HG02884 (cell line): Measurements from ENCODE around the gene FAM89B.

Experiments used
- ATAC-seq: cut with Tn5 transposase; IDR thresholded peaks from one replicate; pipeline ENCODE4 v1.9.1; 2021; ENCODE audit warnings: mild to moderate bottlenecking, moderate library complexity; ENCODE audit not compliant: unreplicated experiment

Gene FAM89B

GRCh38 chr11:65586676-65587075, 14.3 kb downstream of the FAM89B start:
- no peak for ATAC-seq

GRCh38 chr11:65588199-65589054, 16.1 kb downstream of the FAM89B start:
- ATAC-seq = peak; percentile 71

GRCh38 chr11:65589444-65590239, 17.3 kb downstream of the FAM89B start:
- no peak for ATAC-seq

GRCh38 chr11:65590240-65590738, 18.0 kb downstream of the FAM89B start:
- no peak for ATAC-seq

GRCh38 chr11:65591939-65592857, 19.9 kb downstream of the FAM89B start:
- no peak for ATAC-seq

GRCh38 chr11:65592858-65593517, 20.6 kb downstream of the FAM89B start:
- no peak for ATAC-seq

- no peak for ATAC-seq
These were observed 21.4 kb downstream of the FAM89B start for GRCh38 chr11:65593518-65594414.

GRCh38 chr11:65595131-65595530, 22.8 kb downstream of the FAM89B start:
- no peak for ATAC-seq

- ATAC-seq = no peak
These were observed 23.4 kb downstream of the FAM89B start, which contains the start of gene KCNK7 for GRCh38 chr11:65595543-65596281. KCNK7 (minus strand) TSS chr11:65595800; CDS start chr11:65595772, 28 bp downstream.

GRCh38 chr11:65596520-65596919, 24.2 kb downstream of the FAM89B start:
- no peak for ATAC-seq

- ATAC-seq = no peak
These were observed 25.9 kb downstream of the FAM89B start for GRCh38 chr11:65598258-65598699.

- ATAC-seq = no peak
These were observed 27.0 kb downstream of the FAM89B start for GRCh38 chr11:65599216-65599954.

GRCh38 chr11:65599955-65600246, 27.6 kb downstream of the FAM89B start:
- no peak for ATAC-seq

GRCh38 chr11:65604258-65604657, 31.9 kb downstream of the FAM89B start:
- no peak for ATAC-seq

GRCh38 chr11:65606876-65607613, 34.7 kb downstream of the FAM89B start:
- no peak for ATAC-seq

GRCh38 chr11:65607614-65608426, 35.5 kb downstream of the FAM89B start:
- ATAC-seq = no peak
